ENCODE results near the gene HTT.

Gene HTT

DNA sequence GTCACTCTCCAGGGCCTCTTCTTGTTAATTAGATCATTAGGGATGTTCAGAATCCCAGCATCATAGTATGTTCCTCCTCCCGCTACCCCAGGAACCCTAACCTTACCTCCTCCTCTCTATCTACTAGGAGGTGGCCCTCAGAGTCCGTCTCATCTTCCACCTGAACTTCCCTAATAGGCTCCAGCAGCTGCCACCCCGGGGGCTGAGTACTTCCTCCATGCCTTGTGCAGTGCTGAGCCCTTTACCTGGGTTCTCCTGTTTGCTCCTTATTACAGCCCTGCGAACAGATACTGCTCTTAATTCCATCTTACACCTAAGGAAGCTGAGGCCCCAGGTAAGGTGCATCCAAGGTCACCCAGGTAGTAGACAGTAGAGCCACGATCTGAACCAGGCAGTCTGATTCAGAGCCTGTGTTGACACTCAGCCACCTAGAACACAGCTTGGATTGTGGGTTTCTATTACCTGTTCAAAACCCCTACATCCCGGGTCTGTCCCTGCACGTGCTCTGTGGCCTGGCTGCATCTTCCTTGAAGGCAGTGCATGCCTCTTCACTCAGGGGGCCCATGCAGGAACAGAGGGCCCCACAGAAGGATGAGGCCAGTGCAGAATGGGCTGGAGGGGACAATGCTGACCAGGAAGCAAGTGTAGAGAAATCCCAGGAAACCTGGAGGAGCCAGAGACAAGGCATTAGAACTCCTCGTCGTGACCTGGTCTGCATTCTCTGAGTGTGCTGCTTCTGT, 123.1 kb downstream of the HTT start:
- H3K4me2 ChIP-seq (ENCODE audit: low read length): no peak overlapping the region
- peaks cover 79% of the 10 kb centered on the region for H3K36me3 ChIP-seq (ENCODE audit: control insufficient read depth, low read length)
- TF ChIP-seq, protein P1, sequence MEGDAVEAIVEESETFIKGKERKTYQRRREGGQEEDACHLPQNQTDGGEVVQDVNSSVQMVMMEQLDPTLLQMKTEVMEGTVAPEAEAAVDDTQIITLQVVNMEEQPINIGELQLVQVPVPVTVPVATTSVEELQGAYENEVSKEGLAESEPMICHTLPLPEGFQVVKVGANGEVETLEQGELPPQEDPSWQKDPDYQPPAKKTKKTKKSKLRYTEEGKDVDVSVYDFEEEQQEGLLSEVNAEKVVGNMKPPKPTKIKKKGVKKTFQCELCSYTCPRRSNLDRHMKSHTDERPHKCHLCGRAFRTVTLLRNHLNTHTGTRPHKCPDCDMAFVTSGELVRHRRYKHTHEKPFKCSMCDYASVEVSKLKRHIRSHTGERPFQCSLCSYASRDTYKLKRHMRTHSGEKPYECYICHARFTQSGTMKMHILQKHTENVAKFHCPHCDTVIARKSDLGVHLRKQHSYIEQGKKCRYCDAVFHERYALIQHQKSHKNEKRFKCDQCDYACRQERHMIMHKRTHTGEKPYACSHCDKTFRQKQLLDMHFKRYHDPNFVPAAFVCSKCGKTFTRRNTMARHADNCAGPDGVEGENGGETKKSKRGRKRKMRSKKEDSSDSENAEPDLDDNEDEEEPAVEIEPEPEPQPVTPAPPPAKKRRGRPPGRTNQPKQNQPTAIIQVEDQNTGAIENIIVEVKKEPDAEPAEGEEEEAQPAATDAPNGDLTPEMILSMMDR (IDR thresholded peaks at IDR 0.05; ENCODE audit: low read depth, low read length, poor library complexity, severe bottlenecking): no peak
- no peak for TF ChIP-seq EZH2phosphoT487 (IDR thresholded peaks at IDR 0.05; ENCODE audit: borderline replicate concordance, low read length)

DNA sequence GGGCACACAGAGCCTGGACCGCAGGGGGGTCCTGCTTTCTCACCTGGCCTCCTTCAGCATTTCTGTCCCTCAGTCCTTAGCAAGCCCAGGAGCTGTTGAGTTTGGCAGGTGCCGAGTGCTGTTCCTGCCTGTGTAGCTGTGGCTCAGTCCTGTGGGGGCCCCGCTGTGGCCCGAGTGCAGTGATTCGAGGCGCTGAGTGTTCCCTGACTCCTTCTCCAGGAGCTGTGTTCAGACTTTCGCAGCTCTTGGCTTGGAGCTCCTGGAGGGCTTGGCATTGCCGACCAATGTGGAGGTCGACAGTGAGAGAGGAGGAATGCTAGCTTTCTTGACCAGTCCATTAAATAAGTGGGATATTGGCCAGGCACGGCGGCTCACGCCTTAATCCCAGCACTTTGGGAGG, 124.4 kb downstream of the HTT start:
- 0 out of 2 replicates have a peak, but pooled peaks cover 4% of the 10 kb centered on the region for H3F3A ChIP-seq (ENCODE audit: control insufficient read depth, insufficient read depth)
- no peak overlapping the region for H3K4me2 ChIP-seq (ENCODE audit: low read length)
- no peaks in the 10 kb centered on the region for H3K9me3 ChIP-seq (ENCODE audit: control insufficient read depth, insufficient read depth, low read length)
- H3K4me3 ChIP-seq (ENCODE audit: low read length): no peak overlapping the region
- no peak overlapping the region for H3K27ac ChIP-seq (ENCODE audit: low read depth, low read length)
- H3K27me3 ChIP-seq (ENCODE audit: control insufficient read depth, low read length): no peaks in the 10 kb centered on the region
- peaks cover 87% of the 10 kb centered on the region for H3K36me3 ChIP-seq (ENCODE audit: control insufficient read depth, low read length)
- peaks cover 29% of the 10 kb centered on the region for H3K4me1 ChIP-seq (ENCODE audit: control insufficient read depth, low read length)
- no peaks in the 10 kb centered on the region for H3K79me2 ChIP-seq (ENCODE audit: control insufficient read depth, low read length)
- TF ChIP-seq, protein P1 (IDR thresholded peaks at IDR 0.05; ENCODE audit: low read depth, low read length, poor library complexity, severe bottlenecking): no peak
- no peak for TF ChIP-seq EZH2phosphoT487 (IDR thresholded peaks at IDR 0.05; ENCODE audit: borderline replicate concordance, low read length)
- H4K20me1 ChIP-seq (ENCODE audit: control insufficient read depth, insufficient read depth, low read depth, low read length): 0 out of 2 replicates have a peak, but pooled peaks cover 3% of the 10 kb centered on the region
- H3K9me2 ChIP-seq (replicated peaks; ENCODE audit: control insufficient read depth, low read length): no peaks in the 10 kb centered on the region

More for the DNA sequence above, 123.1 kb downstream of the HTT start:
- Histone ChIP-seq H3K27me3 (ENCODE audit: control insufficient read depth, low read length) (no peaks in the 10 kb centered on the region), H3F3A (ENCODE audit: control insufficient read depth, insufficient read depth) (no peaks in the 10 kb centered on the region), H3K4me1 (ENCODE audit: control insufficient read depth, low read length) (peaks cover 24% of the 10 kb centered on the region), H4K20me1 (ENCODE audit: control insufficient read depth, insufficient read depth, low read depth, low read length) (0 out of 2 replicates have a peak, but pooled peaks cover 3% of the 10 kb centered on the region), H3K27ac (ENCODE audit: low read depth, low read length) (no peak overlapping the region), H3K4me3 (ENCODE audit: low read length) (no peak overlapping the region), H3K79me2 (ENCODE audit: control insufficient read depth, low read length) (no peaks in the 10 kb centered on the region), H3K9me2 (replicated peaks; ENCODE audit: control insufficient read depth, low read length) (no peaks in the 10 kb centered on the region), H3K9me3 (ENCODE audit: control insufficient read depth, insufficient read depth, low read length) (no peaks in the 10 kb centered on the region)

DNA sequence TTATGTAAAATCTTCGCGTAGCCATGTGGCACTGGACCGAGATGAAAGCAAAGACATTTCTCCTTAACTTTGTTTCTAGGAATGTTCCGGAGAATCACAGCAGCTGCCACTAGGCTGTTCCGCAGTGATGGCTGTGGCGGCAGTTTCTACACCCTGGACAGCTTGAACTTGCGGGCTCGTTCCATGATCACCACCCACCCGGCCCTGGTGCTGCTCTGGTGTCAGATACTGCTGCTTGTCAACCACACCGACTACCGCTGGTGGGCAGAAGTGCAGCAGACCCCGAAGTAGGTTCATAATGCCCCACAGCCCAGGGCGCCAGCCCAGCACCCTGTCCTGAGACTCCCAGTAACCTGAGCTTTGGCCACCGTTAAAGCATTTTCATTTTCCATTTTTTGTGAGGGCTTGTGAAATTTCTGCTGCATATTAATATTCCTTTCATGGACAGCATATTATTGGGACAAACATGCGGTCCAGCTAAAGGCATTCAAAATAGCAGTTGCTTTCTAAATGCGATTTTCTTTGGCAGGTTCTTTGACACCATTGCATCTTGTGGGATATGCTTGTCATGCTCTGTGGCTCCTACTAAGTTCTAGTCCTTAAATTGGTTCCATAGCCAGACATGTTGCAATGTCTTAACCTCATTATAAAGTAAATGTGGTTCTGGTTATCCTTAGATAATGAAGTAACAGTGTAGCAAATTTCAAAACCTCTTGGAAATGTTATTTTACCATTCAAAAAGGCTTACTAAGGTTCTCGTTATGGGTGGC, 125.4 kb downstream of the HTT start:
- Histone ChIP-seq H3F3A (ENCODE audit: control insufficient read depth, insufficient read depth) (0 out of 2 replicates have a peak, but pooled peaks cover 4% of the 10 kb centered on the region), H3K36me3 (ENCODE audit: control insufficient read depth, low read length) (peaks cover 82% of the 10 kb centered on the region), H3K27ac (ENCODE audit: low read depth, low read length) (no peak overlapping the region), H4K20me1 (ENCODE audit: control insufficient read depth, insufficient read depth, low read depth, low read length) (no peaks in the 10 kb centered on the region), H3K79me2 (ENCODE audit: control insufficient read depth, low read length) (no peaks in the 10 kb centered on the region), H3K4me1 (ENCODE audit: control insufficient read depth, low read length) (peaks cover 29% of the 10 kb centered on the region), H3K4me2 (ENCODE audit: low read length) (no peak overlapping the region), H3K9me3 (ENCODE audit: control insufficient read depth, insufficient read depth, low read length) (no peaks in the 10 kb centered on the region), H3K27me3 (ENCODE audit: control insufficient read depth, low read length) (no peaks in the 10 kb centered on the region), H3K9me2 (replicated peaks; ENCODE audit: control insufficient read depth, low read length) (no peaks in the 10 kb centered on the region), H3K4me3 (ENCODE audit: low read length) (no peak overlapping the region)
- TF ChIP-seq, protein P1 (IDR thresholded peaks at IDR 0.05; ENCODE audit: low read depth, low read length, poor library complexity, severe bottlenecking): no peak
- TF ChIP-seq EZH2phosphoT487 (IDR thresholded peaks at IDR 0.05; ENCODE audit: borderline replicate concordance, low read length): no peak
